Prostate gland (tissue), 2 donors: Measurements from ENCODE around the gene PIGM.
"Not testable (repeated sequence)": the region's sequence is repeated elsewhere in the genome, so short reads cannot be mapped to it uniquely, and the experiment has no call there.

Source experiments
- POLR2A ChIP-seq: fragments of 450-650 bp; IDR thresholded peaks from one replicate; pipeline ENCODE4 v1.6.1; 2016; ENCODE audit warnings: antibody characterized with exemption, mild to moderate bottlenecking
- TF ChIP-seq, protein P1 (sequence below), 4 experiments: fragments of 200-600 bp in 2 of 4; fragments of 450-650 bp in 2 of 4; sonication (generic) in 2 of 4; IDR thresholded peaks; 1 replicate in 3 of 4; 2 replicates in 1 of 4; pipeline ENCODE4 v1.5.1; 2016 to 2019; ENCODE audit warnings: antibody characterized with exemption in 4 of 4, mild to moderate bottlenecking in 2 of 4, moderate library complexity in 2 of 4

- not testable (repeated sequence) for TF ChIP-seq POLR2A
- TF ChIP-seq, protein P1, sequence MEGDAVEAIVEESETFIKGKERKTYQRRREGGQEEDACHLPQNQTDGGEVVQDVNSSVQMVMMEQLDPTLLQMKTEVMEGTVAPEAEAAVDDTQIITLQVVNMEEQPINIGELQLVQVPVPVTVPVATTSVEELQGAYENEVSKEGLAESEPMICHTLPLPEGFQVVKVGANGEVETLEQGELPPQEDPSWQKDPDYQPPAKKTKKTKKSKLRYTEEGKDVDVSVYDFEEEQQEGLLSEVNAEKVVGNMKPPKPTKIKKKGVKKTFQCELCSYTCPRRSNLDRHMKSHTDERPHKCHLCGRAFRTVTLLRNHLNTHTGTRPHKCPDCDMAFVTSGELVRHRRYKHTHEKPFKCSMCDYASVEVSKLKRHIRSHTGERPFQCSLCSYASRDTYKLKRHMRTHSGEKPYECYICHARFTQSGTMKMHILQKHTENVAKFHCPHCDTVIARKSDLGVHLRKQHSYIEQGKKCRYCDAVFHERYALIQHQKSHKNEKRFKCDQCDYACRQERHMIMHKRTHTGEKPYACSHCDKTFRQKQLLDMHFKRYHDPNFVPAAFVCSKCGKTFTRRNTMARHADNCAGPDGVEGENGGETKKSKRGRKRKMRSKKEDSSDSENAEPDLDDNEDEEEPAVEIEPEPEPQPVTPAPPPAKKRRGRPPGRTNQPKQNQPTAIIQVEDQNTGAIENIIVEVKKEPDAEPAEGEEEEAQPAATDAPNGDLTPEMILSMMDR (IDR thresholded peaks at IDR 0.05): not testable (repeated sequence)
Observed at GRCh38 chr1:160050182-160050581, 18.4 kb upstream of the PIGM start.
